Uterus (tissue), 4 donors: Measurements from ENCODE around the gene GNLY. TPM values are rescaled to one million over a fixed set of nuclear protein-coding genes. Genes with fewer than 3 reads are reported as not detected.

Source experiments
- DNase-seq, 2 donors: peaks; one replicate each; pipeline ENCODE4 v3.0.0-alpha.2; 2019 to 2020
- H3K27ac ChIP-seq, 2 donors: fragments of 200-600 bp; sonication (generic); 1 replicate in 1 of 2; 2 replicates in 1 of 2; pipeline ENCODE4 v1.5.1; 2016 to 2018
- H3K27me3 ChIP-seq, 2 donors: fragments of 200-600 bp; sonication (generic); one replicate each; pipeline ENCODE4 v1.5.1; 2018 to 2019; ENCODE audit warnings: control low read depth in 1 of 2
- H3K36me3 ChIP-seq, 2 donors: fragments of 200-600 bp; sonication (generic); one replicate each; pipeline ENCODE4 v1.5.1; 2019; ENCODE audit warnings: control low read depth in 1 of 2
- H3K4me1 ChIP-seq, 2 donors: fragments of 200-600 bp; sonication (generic); one replicate each; pipeline ENCODE4 v1.5.1; 2018 to 2019; ENCODE audit warnings: control low read depth in 1 of 2
- H3K4me3 ChIP-seq, 2 donors: fragments of 200-600 bp; sonication (generic); 1 replicate in 1 of 2; 2 replicates in 1 of 2; pipeline ENCODE4 v1.5.1; 2018 to 2019; ENCODE audit warnings: mild to moderate bottlenecking in 1 of 2
- H3K9me3 ChIP-seq, 2 donors: fragments of 200-600 bp; sonication (generic); one replicate each; pipeline ENCODE4 v1.5.1; 2019; ENCODE audit warnings: control low read depth in 1 of 2
- CTCF ChIP-seq, 4 experiments: fragments of 200-600 bp in 2 of 4; fragments of 450-650 bp in 2 of 4; sonication (generic) in 2 of 4; IDR thresholded peaks; one replicate each; pipeline ENCODE4 v1.5.1; 2016 to 2019; ENCODE audit warnings: antibody characterized with exemption in 4 of 4, mild to moderate bottlenecking in 2 of 4, moderate library complexity in 1 of 4
- POLR2A ChIP-seq, 2 donors: fragments of 450-650 bp; IDR thresholded peaks; one replicate each; pipeline ENCODE4 v1.6.1; 2016; ENCODE audit warnings: antibody characterized with exemption in 2 of 2, mild to moderate bottlenecking in 1 of 2, moderate library complexity in 1 of 2
- intact Hi-C: fragments of 100-400 bp; cut with DNase I; formaldehyde crosslinking; loops from one replicate; pipeline ENCODE4 v1.15.1; 2023; ENCODE audit warnings: low total_unique reads
- total RNA-seq, 4 donors: library from RNA; depleted of rRNA in 3 of 4; stranded (reverse); fragments of >200 nt in 3 of 4; gene quantifications; one replicate each; pipeline versions ENCODE4 v1.1.0 to v1.2.4, GENCODE V29; 2014 to 2023
- donor health status: DM: yes; HTN: yes; CAD: no.

Gene GNLY
- total RNA-seq, 4 donors from 2014 or later: 0.48 to 5.9 (median 4.8) TPM; not detected in 1

- Histone ChIP-seq H3K4me3 (no peak overlapping the region), H3K36me3 (no peaks in the 10 kb centered on the region), H3K9me3 (no peaks in the 10 kb centered on the region), H3K27me3 (no peaks in the 10 kb centered on the region), H3K27ac (no peak overlapping the region), H3K4me1 (no peaks in the 10 kb centered on the region)
- intact Hi-C loops: no loop called here
- no peak for DNase-seq
- TF ChIP-seq POLR2A (IDR thresholded peaks at IDR 0.05) (no peak), CTCF (IDR thresholded peaks at IDR 0.05) (no peak)
Measured at GRCh38 chr2:85665264-85665937, 28.8 kb upstream of the GNLY start.

DNA sequence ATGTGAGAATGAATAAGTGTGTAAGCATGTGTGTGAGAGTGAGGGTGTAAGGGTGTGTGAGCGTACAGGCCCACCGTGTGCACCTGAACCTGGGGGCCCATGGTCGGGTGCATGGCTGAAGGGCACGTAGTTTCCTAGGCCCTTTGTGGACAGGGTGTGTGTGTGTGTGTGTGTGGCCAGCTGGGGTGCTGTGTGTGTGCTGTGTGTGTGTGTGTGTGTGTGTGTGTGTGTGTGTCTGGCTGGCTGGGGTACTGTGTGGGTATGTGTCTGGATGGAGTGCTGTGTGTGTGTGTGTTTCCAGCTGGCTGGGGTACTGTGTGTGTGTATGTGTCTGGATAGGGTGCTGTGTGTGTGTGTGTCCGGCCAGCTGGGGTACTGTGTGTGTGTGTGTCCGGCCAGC, 28.1 kb upstream of the GNLY start:
- no peaks in the 10 kb centered on the region for H3K9me3 ChIP-seq
- no peak overlapping the region for H3K27ac ChIP-seq
- no peak for DNase-seq
- H3K27me3 ChIP-seq: no peaks in the 10 kb centered on the region
- H3K4me1 ChIP-seq: no peaks in the 10 kb centered on the region
- H3K36me3 ChIP-seq: no peaks in the 10 kb centered on the region
- no peak overlapping the region for H3K4me3 ChIP-seq
- intact Hi-C loops: no loop called here
- no peak for TF ChIP-seq CTCF (IDR thresholded peaks at IDR 0.05)
- TF ChIP-seq POLR2A (IDR thresholded peaks at IDR 0.05): no peak

GRCh38 chr2:85666435-85667316, 27.5 kb upstream of the GNLY start:
- Histone ChIP-seq H3K4me3 (no peak overlapping the region), H3K4me1 (no peaks in the 10 kb centered on the region), H3K27ac (no peak overlapping the region), H3K27me3 (no peaks in the 10 kb centered on the region), H3K9me3 (no peaks in the 10 kb centered on the region), H3K36me3 (no peaks in the 10 kb centered on the region)
- no peak for DNase-seq
- intact Hi-C loops: no loop called here
- TF ChIP-seq CTCF (IDR thresholded peaks at IDR 0.05) (no peak), POLR2A (IDR thresholded peaks at IDR 0.05) (no peak)

DNA sequence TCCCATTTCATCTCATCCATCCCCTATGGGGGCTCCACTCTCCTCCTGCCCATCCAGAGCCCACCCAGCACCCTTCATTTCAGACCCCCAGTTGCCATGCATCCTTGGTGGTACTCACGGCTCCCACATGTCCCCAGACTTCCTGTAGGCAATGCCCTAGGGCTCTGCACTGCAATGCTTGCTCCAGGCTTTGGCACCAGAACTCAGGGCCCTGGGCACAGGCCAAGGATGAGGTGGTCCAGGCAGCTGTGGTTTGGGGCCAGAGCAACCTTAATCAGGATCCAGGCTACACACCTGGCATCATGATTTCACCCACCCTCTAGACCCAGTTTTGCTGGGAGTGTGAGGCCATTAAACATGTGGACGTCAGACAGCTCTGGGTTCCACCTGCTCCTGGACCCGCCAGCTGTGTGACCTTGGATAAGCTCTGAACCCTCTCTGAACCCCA, 26.6 kb upstream of the GNLY start:
- intact Hi-C loops: no loop called here
- DNase-seq: no peak
- Histone ChIP-seq H3K4me3 (no peak overlapping the region), H3K27ac (no peak overlapping the region), H3K27me3 (no peaks in the 10 kb centered on the region), H3K36me3 (no peaks in the 10 kb centered on the region), H3K9me3 (no peaks in the 10 kb centered on the region), H3K4me1 (no peaks in the 10 kb centered on the region)
- TF ChIP-seq POLR2A (IDR thresholded peaks at IDR 0.05): no peak
- no peak for TF ChIP-seq CTCF (IDR thresholded peaks at IDR 0.05)
